Fibroblast of skin of scalp (primary cell): ENCODE results near the gene ADCY2.
A peak's percentile ranks its signal among the peaks of the same experiment; 100 is the strongest.

Source experiments
- DNase-seq: peaks from one replicate; pipeline ENCODE4 v3.0.0-alpha.2; 2013

The ADCY2 gene

DNA sequence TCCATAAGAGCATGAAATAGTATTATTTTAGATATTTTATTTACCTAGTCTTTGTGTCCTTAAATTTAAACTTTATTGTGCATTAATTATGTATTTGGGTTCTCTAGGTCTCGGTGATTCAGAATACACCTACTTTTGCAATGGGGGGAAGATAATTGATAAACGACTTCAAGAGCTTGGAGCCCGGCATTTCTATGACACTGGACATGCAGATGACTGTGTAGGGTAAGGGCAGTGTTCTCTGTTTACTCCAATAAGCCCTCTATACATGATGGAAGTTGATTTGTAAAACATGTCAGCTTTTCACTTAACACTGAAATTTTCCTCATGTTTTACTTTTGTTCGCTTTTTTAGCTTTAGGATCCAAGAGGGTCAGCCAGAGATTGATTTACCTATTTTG, 479.2 kb downstream of the ADCY2 start:
- no peak for DNase-seq

DNA sequence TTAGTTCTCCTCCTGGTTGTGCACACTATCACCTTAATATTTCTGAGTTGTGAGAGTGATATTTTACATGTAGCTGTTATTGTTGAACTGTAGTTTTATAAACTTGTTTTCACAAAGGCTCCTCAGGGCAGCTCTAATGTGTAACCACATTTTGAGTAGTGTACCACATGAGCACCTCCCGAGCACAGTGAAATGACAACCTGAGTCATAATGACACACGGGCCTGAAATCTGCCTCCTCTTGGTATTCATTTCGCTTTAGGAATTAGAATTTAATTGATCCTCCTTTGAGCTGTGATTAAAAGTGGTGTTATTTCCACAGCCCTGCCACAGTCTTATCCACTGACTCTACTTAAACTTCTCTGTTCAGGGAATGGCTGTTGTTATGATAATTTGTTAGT, 480.9 kb downstream of the ADCY2 start:
- peak; percentile 55 for DNase-seq

DNA sequence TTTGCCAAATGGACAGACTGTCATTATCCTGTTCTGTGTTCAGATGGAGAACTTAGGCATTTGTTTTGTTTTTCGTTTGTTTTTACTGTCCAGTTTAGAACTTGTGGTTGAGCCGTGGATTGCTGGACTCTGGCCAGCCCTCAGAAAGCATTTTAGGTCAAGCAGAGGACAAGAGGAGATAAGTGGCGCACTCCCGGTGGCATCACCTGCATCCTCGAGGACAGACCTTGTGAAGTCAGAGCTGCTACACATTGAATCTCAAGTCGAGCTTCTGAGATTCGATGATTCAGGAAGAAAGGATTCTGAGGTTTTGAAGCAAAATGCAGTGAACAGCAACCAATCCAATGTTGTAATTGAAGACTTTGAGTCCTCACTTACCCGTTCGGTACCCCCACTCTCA, 481.9 kb downstream of the ADCY2 start:
- no peak for DNase-seq

DNA sequence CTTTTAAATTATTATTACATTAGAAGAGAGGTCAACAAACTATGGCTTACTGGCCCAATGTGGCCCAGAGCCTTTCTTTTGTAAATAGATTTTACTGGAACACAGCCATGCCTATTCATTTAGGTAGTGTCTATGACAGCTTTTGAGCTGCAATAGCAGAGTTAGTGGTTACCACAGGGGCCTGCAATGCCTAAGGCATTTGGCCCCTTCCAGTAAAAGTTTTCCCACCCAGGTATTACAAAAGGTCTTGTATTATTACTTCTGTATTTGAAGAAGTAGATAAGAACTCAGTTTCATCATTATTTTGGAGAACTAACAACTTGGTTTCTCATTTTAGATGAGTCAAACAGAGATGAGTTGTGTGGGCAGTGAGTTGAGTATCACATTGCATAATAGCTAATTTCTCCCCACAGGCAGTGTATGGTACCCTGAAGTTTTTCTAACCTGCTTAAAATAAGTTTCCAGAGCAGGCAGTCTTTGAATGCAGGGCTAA, 482.5 kb downstream of the ADCY2 start:
- DNase-seq, result no peak
